RWPE2 (cell line): ENCODE results near the gene TTN.

Source experiments
- ATAC-seq: fragments of 200-7000 bp; cut with Tn5 transposase; 3 replicates; pipeline ENCODE4 v1.9.1; 2021; ENCODE audit warnings: low read depth
- DNase-seq: peaks from one replicate; pipeline ENCODE4 v3.0.0-alpha.2; 2020; ENCODE audit warnings: low spot score
- H3K27ac ChIP-seq: fragments of 450-650 bp; 2 replicates; pipeline ENCODE4 v1.5.1; 2017; ENCODE audit warnings: mild to moderate bottlenecking; ENCODE audit not compliant: poor library complexity, severe bottlenecking
- H3K27me3 ChIP-seq: fragments of 250-450 bp; sonication (Bioruptor Pico); 2 replicates; pipeline ENCODE4 v1.5.1; 2021; ENCODE audit warnings: mild to moderate bottlenecking, moderate library complexity; ENCODE audit not compliant: insufficient read depth, poor library complexity, severe bottlenecking
- H3K36me3 ChIP-seq: fragments of 250-450 bp; sonication (Bioruptor Pico); 2 replicates; pipeline ENCODE4 v1.5.1; 2020; ENCODE audit warnings: low read depth, mild to moderate bottlenecking, moderate library complexity
- H3K4me1 ChIP-seq: fragments of 250-450 bp; sonication (Bioruptor Pico); 2 replicates; pipeline ENCODE4 v1.5.1; 2021; ENCODE audit warnings: mild to moderate bottlenecking, moderate library complexity; ENCODE audit not compliant: insufficient read depth, poor library complexity, severe bottlenecking
- H3K4me3 ChIP-seq: fragments of 250-450 bp; sonication (Bioruptor Pico); 2 replicates; pipeline ENCODE4 v1.5.1; 2021; ENCODE audit warnings: mild to moderate bottlenecking, moderate library complexity; ENCODE audit not compliant: severe bottlenecking
- H3K9me3 ChIP-seq: fragments of 250-450 bp; sonication (Bioruptor Pico); 2 replicates; pipeline ENCODE4 v1.5.1; 2021; ENCODE audit warnings: mild to moderate bottlenecking, moderate library complexity; ENCODE audit not compliant: severe bottlenecking
- TF ChIP-seq, protein P1 (sequence below): fragments of 450-650 bp; IDR thresholded peaks from one replicate; pipeline ENCODE4 v1.5.1; 2017; ENCODE audit warnings: mild to moderate bottlenecking, moderate library complexity; ENCODE audit not compliant: poor library complexity, severe bottlenecking

Gene TTN

DNA sequence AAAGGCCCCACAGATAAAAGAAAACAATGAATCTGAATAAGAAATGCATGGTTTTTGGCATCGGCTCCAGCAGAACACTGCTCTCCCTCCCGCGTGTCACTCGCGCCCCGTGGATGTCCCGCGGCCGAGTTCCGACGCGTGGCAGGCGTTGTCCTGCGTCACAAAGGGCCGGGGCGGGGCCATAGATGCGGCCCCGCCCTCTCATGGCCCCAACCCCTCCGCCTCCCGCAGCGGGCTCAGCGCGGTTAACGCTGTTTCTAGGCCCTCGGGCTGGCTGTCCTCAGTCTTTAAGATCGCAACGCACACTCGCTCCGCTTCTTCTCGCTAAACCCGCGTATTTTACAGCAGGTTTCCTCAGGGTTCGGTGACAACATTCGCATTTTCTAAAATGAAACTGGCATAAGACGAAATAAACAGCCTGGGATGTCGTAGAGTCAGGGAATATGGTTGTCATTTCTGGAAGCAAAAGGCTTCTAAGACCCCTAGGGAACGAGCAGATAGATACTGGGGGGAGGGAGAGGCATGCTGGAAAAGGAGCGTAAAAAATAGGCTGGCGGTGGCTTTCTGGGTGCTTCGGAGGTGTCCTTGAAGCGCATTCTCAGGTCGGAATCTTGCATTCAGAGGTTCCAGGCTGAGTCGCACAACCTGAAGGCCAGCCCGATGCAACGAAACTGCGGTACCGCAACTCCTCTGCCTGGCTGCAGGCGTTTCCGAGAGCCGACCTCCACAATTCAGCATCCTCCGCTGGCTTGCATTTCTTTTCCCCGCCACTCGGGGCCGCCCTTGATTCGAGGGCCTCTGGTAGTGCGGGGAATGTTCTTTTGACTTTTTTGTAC is 328.6 kb downstream of the TTN start, which contains the start of gene FKBP7:
Gene FKBP7, minus strand, starts transcription at position 162 of the 836 bp plus-strand sequence. Its CDS starts 101 bp downstream, at position 61.
- H3K36me3 ChIP-seq = no peaks in the 10 kb centered on the region
- H3K27ac ChIP-seq = peak within 1 kb of the TSS; percentile 48
- peaks cover 22% of the 10 kb centered on the region for H3K4me1 ChIP-seq
- ATAC-seq (peak; percentile 58), DNase-seq (peak; percentile 70)
- H3K9me3 ChIP-seq = no peaks in the 10 kb centered on the region
- peak within 1 kb of the TSS; percentile 50 for H3K4me3 ChIP-seq
- TF ChIP-seq, protein P1, sequence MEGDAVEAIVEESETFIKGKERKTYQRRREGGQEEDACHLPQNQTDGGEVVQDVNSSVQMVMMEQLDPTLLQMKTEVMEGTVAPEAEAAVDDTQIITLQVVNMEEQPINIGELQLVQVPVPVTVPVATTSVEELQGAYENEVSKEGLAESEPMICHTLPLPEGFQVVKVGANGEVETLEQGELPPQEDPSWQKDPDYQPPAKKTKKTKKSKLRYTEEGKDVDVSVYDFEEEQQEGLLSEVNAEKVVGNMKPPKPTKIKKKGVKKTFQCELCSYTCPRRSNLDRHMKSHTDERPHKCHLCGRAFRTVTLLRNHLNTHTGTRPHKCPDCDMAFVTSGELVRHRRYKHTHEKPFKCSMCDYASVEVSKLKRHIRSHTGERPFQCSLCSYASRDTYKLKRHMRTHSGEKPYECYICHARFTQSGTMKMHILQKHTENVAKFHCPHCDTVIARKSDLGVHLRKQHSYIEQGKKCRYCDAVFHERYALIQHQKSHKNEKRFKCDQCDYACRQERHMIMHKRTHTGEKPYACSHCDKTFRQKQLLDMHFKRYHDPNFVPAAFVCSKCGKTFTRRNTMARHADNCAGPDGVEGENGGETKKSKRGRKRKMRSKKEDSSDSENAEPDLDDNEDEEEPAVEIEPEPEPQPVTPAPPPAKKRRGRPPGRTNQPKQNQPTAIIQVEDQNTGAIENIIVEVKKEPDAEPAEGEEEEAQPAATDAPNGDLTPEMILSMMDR = peak; percentile 89
- no peaks in the 10 kb centered on the region for H3K27me3 ChIP-seq

DNA sequence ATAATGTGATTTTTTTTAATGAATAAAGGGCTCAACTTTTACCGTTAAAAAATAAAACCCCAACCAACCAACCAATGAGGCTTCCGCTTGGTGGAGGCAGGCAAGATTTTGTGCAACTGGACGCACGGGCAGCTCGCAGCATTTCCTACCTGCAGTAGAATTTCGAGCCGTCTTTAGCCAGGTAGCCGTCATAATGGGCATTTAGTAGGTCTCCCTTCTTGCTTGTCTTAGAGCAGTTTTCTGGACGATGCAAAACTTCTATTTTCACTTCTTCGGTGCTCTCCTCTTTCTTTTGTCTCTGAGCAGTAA is 329.1 kb downstream of the TTN start:
- no peaks in the 10 kb centered on the region for H3K9me3 ChIP-seq
- TF ChIP-seq, protein P1 = no peak
- H3K4me1 ChIP-seq = peaks cover 22% of the 10 kb centered on the region
- H3K27ac ChIP-seq = peak overlapping the region; percentile 48
- DNase-seq (no peak), ATAC-seq (no peak)
- no peaks in the 10 kb centered on the region for H3K27me3 ChIP-seq
- H3K36me3 ChIP-seq = no peaks in the 10 kb centered on the region
- H3K4me3 ChIP-seq = peak overlapping the region; percentile 50

DNA sequence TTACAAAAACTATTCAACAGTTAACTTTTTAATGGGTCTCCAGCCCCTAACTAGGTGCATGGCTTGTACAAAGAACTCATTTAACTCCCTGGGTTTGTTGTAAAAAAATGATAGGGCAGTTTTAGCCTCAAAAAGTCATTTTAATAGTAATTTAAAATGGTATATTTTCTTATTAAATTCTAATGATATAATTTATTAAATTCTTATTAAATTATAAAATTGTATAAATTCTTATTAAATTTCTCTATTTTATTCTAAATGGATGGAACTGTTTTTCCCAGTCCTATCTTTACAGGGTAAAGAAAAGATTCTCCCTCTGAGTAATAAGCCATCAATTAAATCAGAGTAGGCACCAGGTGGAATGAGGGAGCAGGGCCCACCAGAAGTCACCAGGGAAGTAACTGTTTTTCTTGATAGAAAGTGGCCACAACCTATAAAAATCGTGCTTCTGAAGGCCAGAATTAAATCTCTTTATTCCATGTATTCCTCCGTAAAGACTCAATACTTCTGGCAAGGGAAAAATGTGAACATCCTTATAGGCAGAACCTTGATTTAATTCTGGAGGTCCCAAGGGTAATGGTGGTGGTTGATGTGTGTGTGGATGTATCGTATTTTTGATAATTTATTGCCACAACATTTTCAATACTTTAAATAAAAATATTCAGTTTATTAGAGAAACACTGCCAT is 329.6 kb downstream of the TTN start:
- Histone ChIP-seq H3K27ac (peak overlapping the region; percentile 48), H3K4me3 (peak overlapping the region; percentile 50), H3K36me3 (no peaks in the 10 kb centered on the region), H3K4me1 (peaks cover 22% of the 10 kb centered on the region), H3K27me3 (no peaks in the 10 kb centered on the region), H3K9me3 (no peaks in the 10 kb centered on the region)
- TF ChIP-seq, protein P1 = no peak
- ATAC-seq = no peak
- no peak for DNase-seq

DNA sequence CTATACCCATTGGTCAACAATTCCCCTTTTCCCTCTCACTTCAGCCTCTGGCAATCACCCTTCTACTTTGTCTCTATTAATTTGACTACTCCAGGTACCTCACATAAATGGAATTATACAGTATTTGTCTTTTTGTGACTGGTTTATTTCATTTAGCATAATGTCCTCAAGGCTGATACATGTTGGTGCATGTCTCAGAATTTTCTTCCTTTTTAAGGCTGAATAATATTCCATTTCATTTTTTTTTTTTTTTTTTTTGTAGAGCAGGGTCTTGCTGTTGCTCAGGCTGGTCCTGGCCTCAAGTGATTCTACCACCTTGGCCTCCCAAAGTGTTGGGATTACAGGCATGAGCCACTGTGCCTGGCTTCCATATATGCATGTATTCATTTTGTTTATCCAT is 330.7 kb downstream of the TTN start:
- DNase-seq (no peak), ATAC-seq (no peak)
- TF ChIP-seq, protein P1 = no peak
- no peak overlapping the region for H3K4me3 ChIP-seq
- H3K36me3 ChIP-seq = no peaks in the 10 kb centered on the region
- no peak overlapping the region for H3K27ac ChIP-seq
- H3K27me3 ChIP-seq = no peaks in the 10 kb centered on the region
- H3K4me1 ChIP-seq = peaks cover 15% of the 10 kb centered on the region
- H3K9me3 ChIP-seq = no peaks in the 10 kb centered on the region
